Tibial artery (tissue), 4 donors: ENCODE results near the gene CARMIL1.

Experiments
- DNase-seq, 2 donors: peaks; one replicate each; pipeline ENCODE4 v3.0.0-alpha.2; 2019
- H3K27ac ChIP-seq, 2 donors: fragments of 200-600 bp; sonication (generic) in 1 of 2; 1 replicate in 1 of 2; 2 replicates in 1 of 2; pipeline ENCODE4 v1.5.1; 2018 to 2019; ENCODE audit warnings: mild to moderate bottlenecking in 1 of 2
- H3K27me3 ChIP-seq, 2 donors: fragments of 200-600 bp; sonication (generic) in 1 of 2; one replicate each; pipeline versions ENCODE4 v1.5.1 to v1.6.0; 2016 to 2019
- H3K36me3 ChIP-seq, 3 donors: fragments of 200-600 bp; sonication (generic) in 2 of 3; one replicate each; pipeline ENCODE4 v1.5.1; 2016 to 2019; ENCODE audit warnings: mild to moderate bottlenecking in 2 of 3
- H3K4me1 ChIP-seq, 4 donors: fragments of 200-600 bp; sonication (generic) in 2 of 4; 1 replicate in 3 of 4; 2 replicates in 1 of 4; pipeline ENCODE4 v1.5.1; 2016 to 2019
- H3K4me3 ChIP-seq, 2 donors: fragments of 200-600 bp; sonication (generic) in 1 of 2; 1 replicate in 1 of 2; 2 replicates in 1 of 2; pipeline ENCODE4 v1.5.1; 2018 to 2019; ENCODE audit warnings: mild to moderate bottlenecking in 2 of 2
- H3K9me3 ChIP-seq, 3 donors: fragments of 200-600 bp; sonication (generic) in 1 of 3; one replicate each; pipeline ENCODE4 v1.5.1; 2016 to 2019
- intact Hi-C: fragments of 100-400 bp; cut with DNase I; formaldehyde crosslinking; loops from one replicate; pipeline ENCODE4 v1.15.0; 2023; ENCODE audit warnings: low total_unique reads
- TF ChIP-seq, protein P1 (sequence below), 2 experiments: fragments of 200-600 bp in 1 of 2; fragments of 450-650 bp in 1 of 2; IDR thresholded peaks; one replicate each; pipeline ENCODE4 v1.5.1; 2017 to 2019; ENCODE audit warnings: antibody characterized with exemption in 2 of 2, mild to moderate bottlenecking in 1 of 2, moderate library complexity in 1 of 2

The CARMIL1 gene

DNA sequence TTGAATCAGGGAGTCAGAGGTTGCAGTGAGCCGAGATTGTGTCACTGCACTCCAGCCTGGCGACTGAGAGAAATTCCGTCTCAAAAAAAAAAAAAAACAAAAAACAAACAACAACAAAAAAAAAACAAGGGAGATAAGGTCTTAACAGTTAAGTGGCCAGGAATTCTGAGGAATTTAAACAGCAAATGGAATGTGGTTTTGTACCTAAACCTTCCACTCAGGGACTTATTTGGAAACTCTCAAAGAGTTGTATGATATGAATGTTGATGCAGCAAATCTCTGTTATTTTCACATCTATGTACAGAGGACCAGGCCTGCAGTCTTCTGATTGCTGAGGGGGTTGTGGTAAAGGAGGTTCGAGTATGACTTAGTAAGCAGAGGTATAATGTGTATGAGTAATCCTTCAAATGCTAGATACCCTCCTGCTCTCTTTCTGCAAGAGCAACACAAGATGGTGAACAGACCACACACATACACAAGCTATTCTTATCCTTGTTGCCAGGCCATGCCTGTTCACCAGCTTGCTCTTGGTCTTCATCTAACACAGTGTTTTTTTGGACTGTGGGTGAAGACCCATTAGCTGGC, 197.9 kb downstream of the CARMIL1 start:
- no peaks in the 10 kb centered on the region for H3K4me1 ChIP-seq
- peaks cover 18 to 39% (median 29%) of the 10 kb centered on the region in 3 donors for H3K36me3 ChIP-seq
- TF ChIP-seq, protein P1, sequence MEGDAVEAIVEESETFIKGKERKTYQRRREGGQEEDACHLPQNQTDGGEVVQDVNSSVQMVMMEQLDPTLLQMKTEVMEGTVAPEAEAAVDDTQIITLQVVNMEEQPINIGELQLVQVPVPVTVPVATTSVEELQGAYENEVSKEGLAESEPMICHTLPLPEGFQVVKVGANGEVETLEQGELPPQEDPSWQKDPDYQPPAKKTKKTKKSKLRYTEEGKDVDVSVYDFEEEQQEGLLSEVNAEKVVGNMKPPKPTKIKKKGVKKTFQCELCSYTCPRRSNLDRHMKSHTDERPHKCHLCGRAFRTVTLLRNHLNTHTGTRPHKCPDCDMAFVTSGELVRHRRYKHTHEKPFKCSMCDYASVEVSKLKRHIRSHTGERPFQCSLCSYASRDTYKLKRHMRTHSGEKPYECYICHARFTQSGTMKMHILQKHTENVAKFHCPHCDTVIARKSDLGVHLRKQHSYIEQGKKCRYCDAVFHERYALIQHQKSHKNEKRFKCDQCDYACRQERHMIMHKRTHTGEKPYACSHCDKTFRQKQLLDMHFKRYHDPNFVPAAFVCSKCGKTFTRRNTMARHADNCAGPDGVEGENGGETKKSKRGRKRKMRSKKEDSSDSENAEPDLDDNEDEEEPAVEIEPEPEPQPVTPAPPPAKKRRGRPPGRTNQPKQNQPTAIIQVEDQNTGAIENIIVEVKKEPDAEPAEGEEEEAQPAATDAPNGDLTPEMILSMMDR (IDR thresholded peaks at IDR 0.05) = no peak
- no peaks in the 10 kb centered on the region for H3K27me3 ChIP-seq
- H3K27ac ChIP-seq = no peak overlapping the region
- no peaks in the 10 kb centered on the region for H3K9me3 ChIP-seq
- intact Hi-C loops = no loop called here
- no peak overlapping the region for H3K4me3 ChIP-seq
- DNase-seq = no peak

DNA sequence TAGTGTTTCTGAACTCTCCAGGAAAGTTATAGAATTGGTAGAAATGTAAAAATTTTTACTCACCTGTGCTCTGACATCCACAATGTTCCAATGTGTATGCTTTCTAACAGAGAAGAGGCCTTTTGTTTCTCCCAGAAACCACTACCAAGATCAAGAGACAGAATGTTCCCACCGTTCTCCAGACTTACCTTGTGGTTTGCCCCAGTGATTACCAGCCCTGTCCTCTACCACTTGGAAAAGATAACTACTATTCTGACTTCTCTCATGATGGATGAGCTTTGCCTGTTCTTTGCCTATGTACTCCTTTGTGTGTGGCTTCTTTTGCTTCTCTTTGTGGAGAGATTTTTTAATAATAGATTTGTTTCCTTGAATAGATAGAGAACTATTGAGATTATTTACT, 199.8 kb downstream of the CARMIL1 start:
- no peak for DNase-seq
- no peaks in the 10 kb centered on the region for H3K9me3 ChIP-seq
- no peak overlapping the region for H3K4me3 ChIP-seq
- TF ChIP-seq, protein P1 (IDR thresholded peaks at IDR 0.05) = no peak
- H3K27me3 ChIP-seq = no peaks in the 10 kb centered on the region
- no peaks in the 10 kb centered on the region for H3K4me1 ChIP-seq
- H3K27ac ChIP-seq = no peak overlapping the region
- peaks cover 24 to 32% (median 27%) of the 10 kb centered on the region in 3 donors for H3K36me3 ChIP-seq
- intact Hi-C loops = no loop called here

DNA sequence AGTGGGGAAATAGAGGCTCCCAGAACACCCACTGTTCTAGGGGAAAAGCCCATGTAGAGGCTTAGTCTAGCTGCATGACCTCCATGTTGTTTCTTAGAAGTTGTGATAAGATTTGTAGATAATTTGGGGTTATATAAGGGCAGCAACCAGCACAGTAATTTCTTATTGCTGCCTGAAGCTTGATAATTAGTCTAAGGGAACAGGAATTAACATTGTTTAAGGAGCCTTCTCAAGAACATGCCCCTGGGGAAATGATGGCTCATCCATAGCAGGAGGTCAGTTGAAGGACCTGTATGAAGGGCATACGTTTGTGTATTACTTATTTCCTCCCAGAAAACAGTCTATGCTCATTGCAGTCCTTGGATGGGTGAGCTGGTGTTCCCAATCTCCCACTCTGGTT, 202.1 kb downstream of the CARMIL1 start:
- DNase-seq = no peak
- Histone ChIP-seq H3K27me3 (no peaks in the 10 kb centered on the region), H3K27ac (no peak overlapping the region), H3K4me1 (no peaks in the 10 kb centered on the region), H3K4me3 (no peak overlapping the region), H3K9me3 (no peaks in the 10 kb centered on the region), H3K36me3 (peaks cover 17 to 20% (median 18%) of the 10 kb centered on the region in 3 donors)
- TF ChIP-seq, protein P1 (IDR thresholded peaks at IDR 0.05) = no peak
- intact Hi-C loops = no loop called here

DNA sequence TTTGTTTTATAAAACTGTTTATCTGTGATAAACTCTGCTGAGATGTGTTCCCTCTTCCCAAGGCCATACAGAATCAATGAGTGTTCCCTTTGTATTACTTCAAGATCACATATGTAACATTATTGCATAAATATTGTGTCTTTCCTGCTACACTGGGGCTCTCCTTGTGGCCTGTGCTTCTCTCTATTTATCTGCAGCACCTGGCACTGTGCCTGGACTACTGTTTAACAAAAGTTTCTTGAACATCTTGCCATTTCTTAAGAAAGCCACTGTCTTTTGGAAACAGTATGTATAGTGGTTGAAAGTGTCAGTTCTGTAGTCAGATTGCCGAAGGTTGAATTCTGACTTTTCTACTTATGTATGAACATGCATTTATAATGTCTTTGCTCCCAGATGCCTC, 203.8 kb downstream of the CARMIL1 start:
- intact Hi-C loops = no loop called here
- H3K27me3 ChIP-seq = no peaks in the 10 kb centered on the region
- no peaks in the 10 kb centered on the region for H3K9me3 ChIP-seq
- no peak overlapping the region for H3K27ac ChIP-seq
- TF ChIP-seq, protein P1 (IDR thresholded peaks at IDR 0.05) = no peak
- no peak for DNase-seq
- H3K4me1 ChIP-seq = no peaks in the 10 kb centered on the region
- H3K4me3 ChIP-seq = no peak overlapping the region
- H3K36me3 ChIP-seq = peaks cover 17 to 21% (median 20%) of the 10 kb centered on the region in 3 donors

DNA sequence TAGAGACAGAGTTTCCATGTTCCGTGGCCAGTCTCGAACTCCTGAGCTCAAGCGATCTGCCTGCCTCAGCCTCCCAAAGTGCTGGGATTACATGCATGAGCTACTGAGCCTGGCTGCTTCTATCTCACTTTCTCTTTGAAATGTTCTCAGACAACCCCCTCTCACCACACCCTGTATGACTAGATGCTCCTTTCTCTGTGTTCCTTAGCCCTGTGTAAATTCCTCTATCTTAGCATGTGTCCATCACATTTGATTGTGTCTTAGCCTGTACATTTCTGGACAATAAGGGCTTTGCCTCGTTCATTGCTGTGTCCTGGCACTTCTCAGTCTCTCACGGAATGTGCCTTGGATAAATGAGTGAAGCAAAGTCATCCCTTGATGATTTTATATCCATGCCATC, 204.8 kb downstream of the CARMIL1 start:
- DNase-seq = no peak
- H3K27ac ChIP-seq = no peak overlapping the region
- intact Hi-C loops = no loop called here
- no peaks in the 10 kb centered on the region for H3K4me1 ChIP-seq
- H3K9me3 ChIP-seq = no peaks in the 10 kb centered on the region
- no peaks in the 10 kb centered on the region for H3K27me3 ChIP-seq
- H3K36me3 ChIP-seq = peaks cover 20 to 31% (median 24%) of the 10 kb centered on the region in 3 donors
- no peak overlapping the region for H3K4me3 ChIP-seq
- TF ChIP-seq, protein P1 (IDR thresholded peaks at IDR 0.05) = no peak

DNA sequence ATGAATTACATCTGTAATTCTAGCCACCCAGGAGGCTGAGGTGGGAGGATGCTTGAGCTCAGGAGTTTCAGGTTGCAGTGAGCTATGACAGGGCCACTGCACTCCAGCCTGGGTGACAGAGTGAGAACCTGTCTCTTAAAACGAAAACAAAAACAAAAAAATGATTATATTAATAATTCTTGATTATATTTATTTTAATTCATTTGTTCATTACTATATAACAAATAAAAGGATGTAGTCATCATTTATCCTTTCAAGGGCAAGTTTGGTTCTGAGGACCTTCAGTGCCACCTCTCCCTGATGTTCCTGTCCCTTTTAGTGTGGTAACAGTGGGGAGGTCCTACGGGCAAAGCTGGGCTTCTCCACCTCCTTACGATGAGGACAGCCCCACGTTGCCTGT, 205.7 kb downstream of the CARMIL1 start:
- H3K4me1 ChIP-seq = peaks cover 0 to 6% (median 4%) of the 10 kb centered on the region in 4 donors
- H3K9me3 ChIP-seq = no peaks in the 10 kb centered on the region
- peaks cover 20 to 34% (median 26%) of the 10 kb centered on the region in 3 donors for H3K36me3 ChIP-seq
- no peaks in the 10 kb centered on the region for H3K27me3 ChIP-seq
- no peak for DNase-seq
- intact Hi-C loops = no loop called here
- H3K27ac ChIP-seq = no peak overlapping the region
- H3K4me3 ChIP-seq = no peak overlapping the region
- TF ChIP-seq, protein P1 (IDR thresholded peaks at IDR 0.05) = no peak
